Measurements from ENCODE around the gene NME7. TPM values are rescaled to one million over a fixed set of nuclear protein-coding genes. Genes with fewer than 3 reads are reported as not detected.
"Not testable (repeated sequence)": the region's sequence is repeated elsewhere in the genome, so short reads cannot be mapped to it uniquely, and the experiment has no call there.

Gene NME7
- total RNA-seq, 1 experiment from 2014 or later, result 34.2 TPM

- POLR2A ChIA-PET (ENCODE audit: low non-redundant PET), result no interaction called here
- intact Hi-C loops (cut with micrococcal nuclease; ENCODE audit: unreplicated experiment), result loop anchor here (5.0 to 10.0 kb wide), 4 partner anchors 211 to 1001 kb away; partner anchors contain the start of gene ATP1B1
- CTCF ChIA-PET, result no interaction called here
These were observed 21.5 kb downstream of the NME7 start for GRCh38 chr1:169346036-169346589.

GRCh38 chr1:169345511-169345910, 22.1 kb downstream of the NME7 start:
- H3K27ac ChIP-seq (ENCODE audit: low read depth, low read length, poor library complexity, severe bottlenecking), result no peak overlapping the region
- intact Hi-C loops (cut with micrococcal nuclease; ENCODE audit: unreplicated experiment), result loop anchor here (5.0 to 10.0 kb wide), 4 partner anchors 211 to 1001 kb away; partner anchors contain the start of gene ATP1B1
- POLR2A ChIA-PET (ENCODE audit: low non-redundant PET), result no interaction called here
- CTCF ChIA-PET, result no interaction called here
- H3K9me3 ChIP-seq (ENCODE audit: low read depth, low read length, poor library complexity, severe bottlenecking), result no peaks in the 10 kb centered on the region
- H3K4me1 ChIP-seq (ENCODE audit: insufficient read depth, low read length, poor library complexity, severe bottlenecking), result no peaks in the 10 kb centered on the region
- no TSS peak for BruUV-seq (replicated peaks)
- DNase-seq (ENCODE audit: low spot score), result no peak
- no peaks in the 10 kb centered on the region for H3K27me3 ChIP-seq (replicated peaks; ENCODE audit: insufficient read depth, low read depth, low read length, poor library complexity)
- H3K36me3 ChIP-seq (ENCODE audit: insufficient read depth, low read length, poor library complexity, severe bottlenecking), result no peaks in the 10 kb centered on the region
- TF ChIP-seq, protein P1, sequence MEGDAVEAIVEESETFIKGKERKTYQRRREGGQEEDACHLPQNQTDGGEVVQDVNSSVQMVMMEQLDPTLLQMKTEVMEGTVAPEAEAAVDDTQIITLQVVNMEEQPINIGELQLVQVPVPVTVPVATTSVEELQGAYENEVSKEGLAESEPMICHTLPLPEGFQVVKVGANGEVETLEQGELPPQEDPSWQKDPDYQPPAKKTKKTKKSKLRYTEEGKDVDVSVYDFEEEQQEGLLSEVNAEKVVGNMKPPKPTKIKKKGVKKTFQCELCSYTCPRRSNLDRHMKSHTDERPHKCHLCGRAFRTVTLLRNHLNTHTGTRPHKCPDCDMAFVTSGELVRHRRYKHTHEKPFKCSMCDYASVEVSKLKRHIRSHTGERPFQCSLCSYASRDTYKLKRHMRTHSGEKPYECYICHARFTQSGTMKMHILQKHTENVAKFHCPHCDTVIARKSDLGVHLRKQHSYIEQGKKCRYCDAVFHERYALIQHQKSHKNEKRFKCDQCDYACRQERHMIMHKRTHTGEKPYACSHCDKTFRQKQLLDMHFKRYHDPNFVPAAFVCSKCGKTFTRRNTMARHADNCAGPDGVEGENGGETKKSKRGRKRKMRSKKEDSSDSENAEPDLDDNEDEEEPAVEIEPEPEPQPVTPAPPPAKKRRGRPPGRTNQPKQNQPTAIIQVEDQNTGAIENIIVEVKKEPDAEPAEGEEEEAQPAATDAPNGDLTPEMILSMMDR (conservative IDR thresholded peaks at IDR 0.05; ENCODE audit: low read depth, low read length), result no peak
- TF ChIP-seq EZH2 (IDR thresholded peaks at IDR 0.05; ENCODE audit: borderline replicate concordance, low read depth, low read length, poor library complexity, severe bottlenecking), result no peak
- H3K4me3 ChIP-seq (ENCODE audit: low read depth, low read length, poor library complexity, severe bottlenecking), result no peak overlapping the region

More at GRCh38 chr1:169346036-169346589, 21.5 kb downstream of the NME7 start:
- Histone ChIP-seq H3K27me3 (replicated peaks; ENCODE audit: insufficient read depth, low read depth, low read length, poor library complexity) (no peaks in the 10 kb centered on the region), H3K27ac (ENCODE audit: low read depth, low read length, poor library complexity, severe bottlenecking) (no peak overlapping the region), H3K4me3 (ENCODE audit: low read depth, low read length, poor library complexity, severe bottlenecking) (no peak overlapping the region), H3K36me3 (ENCODE audit: insufficient read depth, low read length, poor library complexity, severe bottlenecking) (no peaks in the 10 kb centered on the region), H3K4me1 (ENCODE audit: insufficient read depth, low read length, poor library complexity, severe bottlenecking) (no peaks in the 10 kb centered on the region), H3K9me3 (ENCODE audit: low read depth, low read length, poor library complexity, severe bottlenecking) (no peaks in the 10 kb centered on the region)
- BruUV-seq (replicated peaks), result no TSS peak
- TF ChIP-seq EZH2 (IDR thresholded peaks at IDR 0.05; ENCODE audit: borderline replicate concordance, low read depth, low read length, poor library complexity, severe bottlenecking), result no peak
- TF ChIP-seq, protein P1 (conservative IDR thresholded peaks at IDR 0.05; ENCODE audit: low read depth, low read length), result no peak
- no peak for DNase-seq (ENCODE audit: low spot score)

DNA sequence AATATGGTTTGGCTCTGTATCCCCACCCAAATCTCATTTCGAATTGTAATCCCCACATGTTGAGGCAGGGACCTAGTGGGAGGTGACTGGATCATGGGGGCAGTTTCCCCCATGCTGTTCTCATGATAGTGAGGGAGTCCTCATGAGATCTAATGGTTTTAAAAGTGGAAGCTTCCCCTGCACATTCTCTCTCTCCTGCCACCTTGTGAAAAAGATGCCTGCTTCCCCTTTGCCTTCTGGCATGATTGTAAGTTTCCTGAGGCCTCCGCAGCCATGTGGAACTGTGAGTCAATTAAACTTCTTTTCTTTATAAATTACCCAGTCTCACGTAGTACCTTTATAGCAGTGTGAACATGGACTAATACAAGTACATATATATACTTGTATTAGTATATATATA, 25.5 kb downstream of the NME7 start:
- H3K4me3 ChIP-seq (ENCODE audit: low read depth, low read length, poor library complexity, severe bottlenecking); DNase-seq (ENCODE audit: low spot score); H3K9me3 ChIP-seq (ENCODE audit: low read depth, low read length, poor library complexity, severe bottlenecking); CTCF ChIA-PET; POLR2A ChIA-PET (ENCODE audit: low non-redundant PET); H3K27me3 ChIP-seq (replicated peaks; ENCODE audit: insufficient read depth, low read depth, low read length, poor library complexity); H3K36me3 ChIP-seq (ENCODE audit: insufficient read depth, low read length, poor library complexity, severe bottlenecking); BruUV-seq (replicated peaks); H3K4me1 ChIP-seq (ENCODE audit: insufficient read depth, low read length, poor library complexity, severe bottlenecking); H3K27ac ChIP-seq (ENCODE audit: low read depth, low read length, poor library complexity, severe bottlenecking): not testable (repeated sequence)
- intact Hi-C loops (cut with micrococcal nuclease; ENCODE audit: unreplicated experiment), result loop anchor here (10.0 kb wide), 3 partner anchors 207 to 997 kb away; partner anchors contain the start of gene ATP1B1

- TF ChIP-seq EZH2 (IDR thresholded peaks at IDR 0.05; ENCODE audit: borderline replicate concordance, low read depth, low read length, poor library complexity, severe bottlenecking), result no peak
- TF ChIP-seq, protein P1 (conservative IDR thresholded peaks at IDR 0.05; ENCODE audit: low read depth, low read length), result no peak
- ChIA-PET POLR2A (ENCODE audit: low non-redundant PET) (no interaction called here), CTCF (no interaction called here)
- intact Hi-C loops (cut with micrococcal nuclease; ENCODE audit: unreplicated experiment), result loop anchor here (10.0 kb wide), 3 partner anchors 206 to 996 kb away; partner anchors contain the start of gene ATP1B1
- no peaks in the 10 kb centered on the region for H3K4me1 ChIP-seq (ENCODE audit: insufficient read depth, low read length, poor library complexity, severe bottlenecking)
- no peaks in the 10 kb centered on the region for H3K27me3 ChIP-seq (replicated peaks; ENCODE audit: insufficient read depth, low read depth, low read length, poor library complexity)
- H3K27ac ChIP-seq (ENCODE audit: low read depth, low read length, poor library complexity, severe bottlenecking), result no peak overlapping the region
- no peak for DNase-seq (ENCODE audit: low spot score)
- H3K4me3 ChIP-seq (ENCODE audit: low read depth, low read length, poor library complexity, severe bottlenecking), result no peak overlapping the region
- H3K9me3 ChIP-seq (ENCODE audit: low read depth, low read length, poor library complexity, severe bottlenecking), result no peaks in the 10 kb centered on the region
- H3K36me3 ChIP-seq (ENCODE audit: insufficient read depth, low read length, poor library complexity, severe bottlenecking), result no peaks in the 10 kb centered on the region
- no TSS peak for BruUV-seq (replicated peaks)
These were observed 26.7 kb downstream of the NME7 start for GRCh38 chr1:169340882-169341281.

Measured in A673 (cell line).